Stomach (tissue), 9 donors: ENCODE measurements around the gene ATP8B4. TPM values are rescaled to one million over a fixed set of nuclear protein-coding genes. Genes with fewer than 3 reads are reported as not detected.

ENCODE experiments used
- DNase-seq, 2 donors: peaks; one replicate each; pipeline versions ENCODE4 v3.0.0 to v3.0.0-alpha.2; 2013 to 2019
- H3K27ac ChIP-seq, 5 donors: fragments of 200-600 bp in 4 of 5; sonication (generic) in 4 of 5; one replicate each; pipeline ENCODE4 v1.5.1; 2013 to 2019; ENCODE audit warnings: mild to moderate bottlenecking in 1 of 5, moderate library complexity in 1 of 5
- H3K27me3 ChIP-seq, 3 donors: fragments of 200-600 bp; sonication (generic); one replicate each; pipeline ENCODE4 v1.5.1; 2017 to 2019; ENCODE audit warnings: mixed run types in 1 of 3
- H3K36me3 ChIP-seq, 4 donors: fragments of 200-600 bp; sonication (generic); 1 replicate in 3 of 4; 2 replicates in 1 of 4; pipeline ENCODE4 v1.5.1; 2016 to 2019
- H3K4me1 ChIP-seq, 4 donors: fragments of 200-600 bp; sonication (generic); one replicate each; pipeline ENCODE4 v1.5.1; 2016 to 2019
- H3K4me3 ChIP-seq, 4 donors: fragments of 200-600 bp; sonication (generic) in 3 of 4; one replicate each; pipeline ENCODE4 v1.5.1; 2016 to 2019; ENCODE audit warnings: mild to moderate bottlenecking in 1 of 4
- H3K9me3 ChIP-seq, 4 donors: fragments of 200-600 bp; sonication (generic); one replicate each; pipeline ENCODE4 v1.5.1; 2016 to 2019
- EP300 ChIP-seq: sonication (generic); formaldehyde crosslinking; IDR thresholded peaks from one replicate; pipeline ENCODE4 v1.6.1; 2017; ENCODE audit warnings: antibody characterized with exemption
- POLR2A ChIP-seq, 4 donors: fragments of 450-650 bp; IDR thresholded peaks; one replicate each; pipeline ENCODE4 v1.6.1; 2016; ENCODE audit warnings: antibody characterized with exemption in 4 of 4, control low read depth in 2 of 4, mild to moderate bottlenecking in 1 of 4, moderate library complexity in 1 of 4
- POLR2AphosphoS5 ChIP-seq, 3 donors: sonication (generic); formaldehyde crosslinking; IDR thresholded peaks; one replicate each; pipeline ENCODE4 v1.6.1; 2016; ENCODE audit warnings: antibody characterized with exemption in 3 of 3
- WGBS, 5 donors: extraction: QIAGEN DNeasy Blood & Tissue Kit in 3 of 5; methylation state at CpG; one replicate each; pipeline versions ENCODE4 v1.1.5 to v1.1.7; 2013 to 2018; 5-methylcytosine and 5-hydroxymethylcytosine counted together
- intact Hi-C: fragments of 100-400 bp; cut with DNase I; formaldehyde crosslinking; loops from one replicate; pipeline ENCODE4 v1.15.1; 2023; ENCODE audit warnings: low total_unique reads
- polyA plus RNA-seq, 3 donors: library from polyadenylated mRNA; stranded (reverse); fragments of 200-250 nt; gene quantifications; one replicate each; pipeline ENCODE4 v1.2.3, GENCODE V29; 2013
- total RNA-seq, 5 donors: library from RNA; depleted of rRNA; stranded (reverse); fragments of >200 nt; gene quantifications; one replicate each; pipeline versions ENCODE4 v1.1.0 to v1.2.3, GENCODE V29; 2014 to 2016
- TF ChIP-seq, protein P1 (sequence below), 7 experiments: fragments of 450-650 bp in 4 of 7; fragments of 200-600 bp in 3 of 7; sonication (generic) in 3 of 7; IDR thresholded peaks; one replicate each; pipeline ENCODE4 v1.5.1; 2016 to 2019; ENCODE audit warnings: antibody characterized with exemption in 7 of 7, control low read depth in 2 of 7, mild to moderate bottlenecking in 1 of 7
- donor health status: healthy with polysubstance abuse.
- donor health status: Bipolar disorder and iron deficiency.
- donor health status: healthy.

Gene ATP8B4
- total and polyA plus RNA-seq, 8 donors: under 0.01 to 14.3 (median 1.6) TPM

DNA sequence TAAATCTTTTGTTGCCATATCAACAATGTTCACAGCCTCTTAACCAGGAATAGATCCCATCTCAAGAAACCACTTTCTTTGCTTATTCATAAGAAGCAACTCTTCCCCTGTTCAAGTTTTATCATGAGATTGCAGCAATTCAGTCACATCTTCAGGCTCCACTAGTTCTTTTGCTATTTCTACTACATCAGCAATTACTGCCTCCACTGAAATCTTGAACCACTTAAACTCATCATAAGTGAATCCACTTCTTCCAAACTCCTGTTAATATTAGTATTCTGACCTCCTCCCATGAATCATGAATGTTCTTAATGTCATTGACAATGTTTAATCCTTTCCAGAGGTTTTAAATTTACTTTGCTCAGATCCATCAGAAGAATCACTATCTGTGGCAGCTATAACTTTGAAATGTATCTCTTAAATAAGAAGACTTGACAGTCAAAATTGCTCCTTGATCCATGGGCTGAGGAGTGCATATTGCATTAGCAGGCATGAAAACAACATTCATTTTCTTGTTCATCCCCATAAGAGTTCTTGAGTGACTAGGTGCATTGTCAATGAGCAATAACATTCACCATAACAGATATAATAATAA is 292.3 kb downstream of the ATP8B4 start:
- H3K36me3 ChIP-seq: no peaks in the 10 kb centered on the region
- TF ChIP-seq POLR2A (IDR thresholded peaks at IDR 0.05) (no peak), EP300 (no peak), POLR2AphosphoS5 (IDR thresholded peaks at IDR 0.05) (no peak)
- TF ChIP-seq, protein P1, sequence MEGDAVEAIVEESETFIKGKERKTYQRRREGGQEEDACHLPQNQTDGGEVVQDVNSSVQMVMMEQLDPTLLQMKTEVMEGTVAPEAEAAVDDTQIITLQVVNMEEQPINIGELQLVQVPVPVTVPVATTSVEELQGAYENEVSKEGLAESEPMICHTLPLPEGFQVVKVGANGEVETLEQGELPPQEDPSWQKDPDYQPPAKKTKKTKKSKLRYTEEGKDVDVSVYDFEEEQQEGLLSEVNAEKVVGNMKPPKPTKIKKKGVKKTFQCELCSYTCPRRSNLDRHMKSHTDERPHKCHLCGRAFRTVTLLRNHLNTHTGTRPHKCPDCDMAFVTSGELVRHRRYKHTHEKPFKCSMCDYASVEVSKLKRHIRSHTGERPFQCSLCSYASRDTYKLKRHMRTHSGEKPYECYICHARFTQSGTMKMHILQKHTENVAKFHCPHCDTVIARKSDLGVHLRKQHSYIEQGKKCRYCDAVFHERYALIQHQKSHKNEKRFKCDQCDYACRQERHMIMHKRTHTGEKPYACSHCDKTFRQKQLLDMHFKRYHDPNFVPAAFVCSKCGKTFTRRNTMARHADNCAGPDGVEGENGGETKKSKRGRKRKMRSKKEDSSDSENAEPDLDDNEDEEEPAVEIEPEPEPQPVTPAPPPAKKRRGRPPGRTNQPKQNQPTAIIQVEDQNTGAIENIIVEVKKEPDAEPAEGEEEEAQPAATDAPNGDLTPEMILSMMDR (IDR thresholded peaks at IDR 0.05): no peak
- no peaks in the 10 kb centered on the region for H3K27me3 ChIP-seq
- H3K4me3 ChIP-seq: no peak overlapping the region
- H3K9me3 ChIP-seq: no peaks in the 10 kb centered on the region
- H3K27ac ChIP-seq: no peak overlapping the region
- H3K4me1 ChIP-seq: no peaks in the 10 kb centered on the region
- DNase-seq: no peak
- intact Hi-C loops: no loop called here

DNA sequence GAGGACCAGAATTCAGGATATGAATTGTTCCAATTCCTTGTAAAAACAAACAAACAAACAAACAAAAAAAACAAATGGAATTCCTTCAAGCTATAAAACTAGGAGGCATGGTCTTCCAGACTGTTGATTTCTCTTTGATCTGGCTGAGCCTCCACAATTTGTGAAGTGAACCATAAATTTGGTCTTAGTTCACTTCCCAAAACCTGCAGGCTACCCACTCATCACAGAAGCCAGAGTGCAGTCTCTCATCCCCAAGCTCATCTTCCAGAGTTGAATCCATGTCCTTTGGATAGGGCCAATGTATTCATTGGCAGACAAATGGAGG is 294.3 kb downstream of the ATP8B4 start:
- Histone ChIP-seq H3K9me3 (no peaks in the 10 kb centered on the region), H3K27ac (no peak overlapping the region), H3K4me3 (no peak overlapping the region), H3K27me3 (no peaks in the 10 kb centered on the region), H3K4me1 (no peaks in the 10 kb centered on the region), H3K36me3 (no peaks in the 10 kb centered on the region)
- no peak for DNase-seq
- intact Hi-C loops: no loop called here
- TF ChIP-seq POLR2A (IDR thresholded peaks at IDR 0.05) (no peak), EP300 (no peak), POLR2AphosphoS5 (IDR thresholded peaks at IDR 0.05) (no peak)
- TF ChIP-seq, protein P1 (IDR thresholded peaks at IDR 0.05): no peak

DNA sequence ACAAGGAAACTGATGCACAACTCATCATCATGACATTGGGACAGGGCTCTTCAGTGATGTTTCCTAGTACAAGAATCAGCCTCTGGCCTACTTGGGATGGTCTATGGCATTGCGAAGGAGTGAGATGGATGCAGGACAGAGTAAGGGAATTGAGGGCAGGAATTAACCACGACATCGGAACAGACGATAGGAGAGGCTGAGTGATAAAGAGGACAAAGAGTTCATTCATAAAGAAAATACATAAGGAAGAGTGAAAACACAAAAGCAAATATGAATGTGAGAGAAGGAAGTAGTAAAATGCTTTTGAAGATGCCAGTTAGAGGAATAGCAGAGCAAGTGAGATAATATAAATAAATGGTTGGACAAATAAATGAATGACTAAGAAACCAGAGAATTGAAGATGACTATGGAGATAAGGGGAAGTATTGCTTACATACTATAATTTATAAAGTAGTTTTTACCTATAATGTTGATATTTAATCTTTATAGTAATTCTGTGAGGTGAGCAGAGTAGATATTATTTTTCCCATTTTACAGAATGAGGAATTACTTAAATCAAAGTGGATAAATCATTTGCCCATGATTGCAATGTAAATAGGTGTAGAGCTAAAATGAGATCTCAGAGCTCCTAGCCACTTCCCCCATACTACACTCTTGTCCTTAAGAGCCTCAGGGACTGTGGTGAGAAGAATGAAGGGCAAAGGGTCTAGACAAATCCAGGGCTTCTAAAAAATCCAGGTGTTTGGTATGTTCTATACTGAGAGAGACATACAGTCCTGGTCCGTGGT is 294.9 kb downstream of the ATP8B4 start:
- Histone ChIP-seq H3K4me1 (no peaks in the 10 kb centered on the region), H3K36me3 (no peaks in the 10 kb centered on the region), H3K27me3 (no peaks in the 10 kb centered on the region), H3K4me3 (no peak overlapping the region), H3K27ac (no peak overlapping the region), H3K9me3 (no peaks in the 10 kb centered on the region)
- 55 to 70% (median 66%) methylated on average over 5 of the region's 5 CpGs for WGBS, 5 donors
- no peak for DNase-seq
- TF ChIP-seq POLR2AphosphoS5 (IDR thresholded peaks at IDR 0.05) (no peak), EP300 (no peak), POLR2A (IDR thresholded peaks at IDR 0.05) (no peak)
- TF ChIP-seq, protein P1 (IDR thresholded peaks at IDR 0.05): no peak
- intact Hi-C loops: no loop called here

DNA sequence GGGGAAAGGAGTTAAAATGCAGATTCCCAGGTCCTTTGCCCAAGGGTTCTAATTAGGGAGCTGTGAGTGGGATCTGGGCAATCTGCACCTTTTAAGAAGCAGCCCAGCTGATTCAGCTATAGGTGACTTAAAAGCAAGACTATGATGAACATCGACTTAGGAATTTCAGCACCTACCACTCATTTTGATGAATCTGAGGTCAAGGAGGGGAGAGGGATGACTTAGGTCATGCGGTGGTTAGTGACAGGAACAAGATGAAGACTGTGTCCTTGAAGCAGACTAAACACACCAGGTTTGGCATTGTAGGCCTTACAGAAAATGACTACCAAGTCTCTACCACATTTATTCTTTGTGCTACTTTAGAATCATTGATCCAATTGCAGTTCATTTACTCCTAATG is 301.9 kb downstream of the ATP8B4 start:
- Histone ChIP-seq H3K27me3 (no peaks in the 10 kb centered on the region), H3K27ac (no peak overlapping the region), H3K4me1 (peaks cover 0 to 9% (median 3%) of the 10 kb centered on the region in 4 donors), H3K4me3 (no peak overlapping the region), H3K36me3 (no peaks in the 10 kb centered on the region), H3K9me3 (no peaks in the 10 kb centered on the region)
- DNase-seq: no peak
- WGBS, 5 donors: 75 to 94% (median 89%) methylated on average over 2 of the region's 2 CpGs
- TF ChIP-seq, protein P1 (IDR thresholded peaks at IDR 0.05): no peak
- TF ChIP-seq POLR2A (IDR thresholded peaks at IDR 0.05) (no peak), POLR2AphosphoS5 (IDR thresholded peaks at IDR 0.05) (no peak)
- intact Hi-C loops: no loop called here
